Nephron progenitor cell (in vitro differentiated cells): Measurements from ENCODE around the gene INSYN2B.

Experiments used
- DNase-seq: peaks from one replicate; pipeline ENCODE4 v3.0.0; 2021
- H3K27ac Mint-ChIP-seq: 2 replicates; pipeline ENCODE4 v1.8.0; 2021; ENCODE audit warnings: mild to moderate bottlenecking, moderate library complexity, mixed read lengths
- H3K27me3 Mint-ChIP-seq: 2 replicates; pipeline ENCODE4 v1.8.0; 2021; ENCODE audit warnings: mild to moderate bottlenecking, low read depth, mixed read lengths; ENCODE audit not compliant: poor library complexity
- H3K36me3 Mint-ChIP-seq: 2 replicates; pipeline ENCODE4 v1.8.0; 2021; ENCODE audit warnings: low read depth, mixed read lengths
- H3K4me1 Mint-ChIP-seq: 2 replicates; pipeline ENCODE4 v1.8.0; 2021; ENCODE audit warnings: mixed read lengths
- H3K4me3 Mint-ChIP-seq: 2 replicates; pipeline ENCODE4 v1.8.0; 2021; ENCODE audit warnings: mild to moderate bottlenecking, moderate library complexity, mixed read lengths
- H3K9me3 Mint-ChIP-seq: 2 replicates; pipeline ENCODE4 v1.8.0; 2021; ENCODE audit warnings: mild to moderate bottlenecking, moderate library complexity, mixed read lengths
- CTCF ChIP-seq: fragments of 200-600 bp; sonication (generic); IDR thresholded peaks from 2 replicates; pipeline ENCODE4 v1.5.0; 2021; ENCODE audit warnings: antibody characterized with exemption

Gene INSYN2B

GRCh38 chr5:169906745-169907649 is 73.3 kb downstream of the INSYN2B start:
- no peak for DNase-seq
- Mint-ChIP-seq H3K36me3 (no peaks in the 10 kb centered on the region), H3K4me1 (peaks cover 8% of the 10 kb centered on the region), H3K27ac (no peak overlapping the region), H3K4me3 (no peak overlapping the region), H3K9me3 (no peaks in the 10 kb centered on the region), H3K27me3 (peaks cover 16% of the 10 kb centered on the region)
- TF ChIP-seq CTCF, result no peak

GRCh38 chr5:169905017-169905416 is 75.3 kb downstream of the INSYN2B start:
- TF ChIP-seq CTCF, result no peak
- H3K36me3 Mint-ChIP-seq, result no peaks in the 10 kb centered on the region
- H3K4me3 Mint-ChIP-seq, result no peak overlapping the region

GRCh38 chr5:169904508-169904907 is 75.8 kb downstream of the INSYN2B start:
- Mint-ChIP-seq H3K9me3 (no peaks in the 10 kb centered on the region), H3K27ac (no peak overlapping the region), H3K36me3 (no peaks in the 10 kb centered on the region), H3K27me3 (peaks cover 19% of the 10 kb centered on the region), H3K4me3 (no peak overlapping the region), H3K4me1 (no peaks in the 10 kb centered on the region)
- DNase-seq, result no peak
- no peak for TF ChIP-seq CTCF

More at GRCh38 chr5:169905017-169905416, 75.3 kb downstream of the INSYN2B start:
- Mint-ChIP-seq H3K4me1 (peaks cover under 1% of the 10 kb centered on the region), H3K9me3 (no peaks in the 10 kb centered on the region), H3K27me3 (peaks cover 17% of the 10 kb centered on the region), H3K27ac (no peak overlapping the region)
- no peak for DNase-seq

GRCh38 chr5:169904059-169904458 is 76.2 kb downstream of the INSYN2B start:
- Mint-ChIP-seq H3K4me3 (no peak overlapping the region), H3K36me3 (no peaks in the 10 kb centered on the region), H3K9me3 (no peaks in the 10 kb centered on the region), H3K4me1 (no peaks in the 10 kb centered on the region), H3K27ac (no peak overlapping the region), H3K27me3 (peaks cover 19% of the 10 kb centered on the region)
- DNase-seq, result no peak
- no peak for TF ChIP-seq CTCF

- no peaks in the 10 kb centered on the region for H3K9me3 Mint-ChIP-seq
- DNase-seq, result no peak
- TF ChIP-seq CTCF, result no peak
- H3K36me3 Mint-ChIP-seq, result no peaks in the 10 kb centered on the region
- H3K27me3 Mint-ChIP-seq, result peaks cover 14% of the 10 kb centered on the region
- H3K27ac Mint-ChIP-seq, result no peak overlapping the region
- H3K4me3 Mint-ChIP-seq, result no peak overlapping the region
- H3K4me1 Mint-ChIP-seq, result no peaks in the 10 kb centered on the region
Measured at GRCh38 chr5:169901896-169902295, 78.4 kb downstream of the INSYN2B start.

GRCh38 chr5:169897481-169897880 is 82.8 kb downstream of the INSYN2B start:
- H3K4me3 Mint-ChIP-seq, result no peak overlapping the region
- H3K36me3 Mint-ChIP-seq, result no peaks in the 10 kb centered on the region
- no peak for TF ChIP-seq CTCF
- H3K27me3 Mint-ChIP-seq, result peaks cover 13% of the 10 kb centered on the region
- no peak overlapping the region for H3K27ac Mint-ChIP-seq
- H3K4me1 Mint-ChIP-seq, result no peaks in the 10 kb centered on the region
- no peaks in the 10 kb centered on the region for H3K9me3 Mint-ChIP-seq
- DNase-seq, result no peak
